Cardiac muscle cell (in vitro differentiated cells and primary cell): ENCODE results near the gene SPATA33. TPM values are rescaled to one million over a fixed set of nuclear protein-coding genes. Genes with fewer than 3 reads are reported as not detected.

Experiments
- DNase-seq, 2 donors: peaks; one replicate each; pipeline versions ENCODE4 v3.0.0 to v3.0.0-alpha.2; 2010 to 2017; ENCODE audit warnings: low read depth in 1 of 2, low spot score in 1 of 2
- H3K27ac ChIP-seq: fragments of 200-600 bp; sonication (generic); 2 replicates; pipeline ENCODE4 v1.5.1; 2016
- H3K27me3 ChIP-seq: fragments of 200-600 bp; sonication (generic); 2 replicates; pipeline ENCODE4 v1.6.0; 2016; ENCODE audit warnings: control low read depth
- H3K36me3 ChIP-seq: fragments of 200-600 bp; sonication (generic); 2 replicates; pipeline ENCODE4 v1.5.1; 2016; ENCODE audit warnings: control low read depth
- H3K4me1 ChIP-seq: fragments of 200-600 bp; sonication (generic); 2 replicates; pipeline ENCODE4 v1.8.1; 2017; ENCODE audit warnings: low read depth, mild to moderate bottlenecking, mixed run types
- H3K4me3 ChIP-seq: fragments of 200-600 bp; sonication (generic); 2 replicates; pipeline ENCODE4 v1.5.1; 2016; ENCODE audit warnings: mild to moderate bottlenecking
- H3K9me3 ChIP-seq: fragments of 200-600 bp; sonication (generic); 2 replicates; pipeline ENCODE4 v1.5.1; 2017; ENCODE audit warnings: low read depth, mild to moderate bottlenecking, control low read depth
- polyA plus RNA-seq: library from polyadenylated mRNA; unstranded; fragments of >200 nt; fragmentation: Nextera tagmentation; extraction: Ambion mirVana; gene quantifications from 2 replicates; pipeline ENCODE4 v1.2.1, GENCODE V29; 2016
- total RNA-seq: library from RNA; depleted of rRNA; stranded (reverse); fragments of >200 nt; gene quantifications from 2 replicates; pipeline ENCODE4 v1.2.3, GENCODE V29; 2016
- TF ChIP-seq, protein P1 (sequence below): IDR thresholded peaks from 2 replicates; pipeline ENCODE4 v1.5.1; 2012; ENCODE audit warnings: low read depth, mild to moderate bottlenecking, low read length

The SPATA33 gene
- total and polyA plus RNA-seq, 2 experiments from 2014 or later = 8.3 to 13.5 TPM

DNA sequence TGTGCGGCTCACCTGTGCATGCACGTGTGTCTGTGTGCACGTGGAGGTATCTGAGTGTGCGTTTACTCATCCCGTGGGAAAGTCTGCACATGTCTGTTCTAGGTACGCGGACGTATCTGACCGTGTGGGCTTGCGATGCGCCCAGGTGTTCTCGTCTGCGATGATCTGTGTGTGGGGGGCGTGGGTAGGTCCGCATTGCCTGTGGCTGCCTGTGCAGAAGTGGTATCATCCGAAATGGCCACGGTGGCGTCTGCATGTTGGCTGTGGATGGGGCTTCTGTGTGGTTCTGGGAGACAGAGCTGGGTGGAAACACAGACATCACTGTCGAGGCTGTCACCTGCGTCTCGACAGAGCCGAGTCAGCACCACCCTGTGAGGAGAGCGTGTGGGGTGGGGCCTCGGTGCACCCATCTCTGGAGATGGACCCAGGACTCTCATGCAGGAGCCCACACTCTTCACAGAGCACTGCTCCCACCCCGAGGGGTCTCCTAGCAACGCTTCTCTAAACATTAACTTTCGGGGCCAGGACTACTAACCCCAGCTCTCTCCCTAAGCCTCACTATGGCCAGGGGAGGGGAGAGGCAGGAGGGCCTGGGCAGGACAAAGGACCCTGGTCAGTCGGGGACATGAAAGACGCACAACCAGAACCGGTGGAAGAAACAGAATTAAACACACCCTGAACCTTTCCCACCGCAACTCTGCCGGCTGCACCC is 35.8 kb upstream of the SPATA33 start:
- Histone ChIP-seq H3K27me3 (peaks cover 3% of the 10 kb centered on the region), H3K4me3 (no peak overlapping the region), H3K9me3 (no peaks in the 10 kb centered on the region), H3K36me3 (no peaks in the 10 kb centered on the region), H3K27ac (no peak overlapping the region), H3K4me1 (no peaks in the 10 kb centered on the region)
- TF ChIP-seq, protein P1, sequence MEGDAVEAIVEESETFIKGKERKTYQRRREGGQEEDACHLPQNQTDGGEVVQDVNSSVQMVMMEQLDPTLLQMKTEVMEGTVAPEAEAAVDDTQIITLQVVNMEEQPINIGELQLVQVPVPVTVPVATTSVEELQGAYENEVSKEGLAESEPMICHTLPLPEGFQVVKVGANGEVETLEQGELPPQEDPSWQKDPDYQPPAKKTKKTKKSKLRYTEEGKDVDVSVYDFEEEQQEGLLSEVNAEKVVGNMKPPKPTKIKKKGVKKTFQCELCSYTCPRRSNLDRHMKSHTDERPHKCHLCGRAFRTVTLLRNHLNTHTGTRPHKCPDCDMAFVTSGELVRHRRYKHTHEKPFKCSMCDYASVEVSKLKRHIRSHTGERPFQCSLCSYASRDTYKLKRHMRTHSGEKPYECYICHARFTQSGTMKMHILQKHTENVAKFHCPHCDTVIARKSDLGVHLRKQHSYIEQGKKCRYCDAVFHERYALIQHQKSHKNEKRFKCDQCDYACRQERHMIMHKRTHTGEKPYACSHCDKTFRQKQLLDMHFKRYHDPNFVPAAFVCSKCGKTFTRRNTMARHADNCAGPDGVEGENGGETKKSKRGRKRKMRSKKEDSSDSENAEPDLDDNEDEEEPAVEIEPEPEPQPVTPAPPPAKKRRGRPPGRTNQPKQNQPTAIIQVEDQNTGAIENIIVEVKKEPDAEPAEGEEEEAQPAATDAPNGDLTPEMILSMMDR = no peak
- no peak for DNase-seq

DNA sequence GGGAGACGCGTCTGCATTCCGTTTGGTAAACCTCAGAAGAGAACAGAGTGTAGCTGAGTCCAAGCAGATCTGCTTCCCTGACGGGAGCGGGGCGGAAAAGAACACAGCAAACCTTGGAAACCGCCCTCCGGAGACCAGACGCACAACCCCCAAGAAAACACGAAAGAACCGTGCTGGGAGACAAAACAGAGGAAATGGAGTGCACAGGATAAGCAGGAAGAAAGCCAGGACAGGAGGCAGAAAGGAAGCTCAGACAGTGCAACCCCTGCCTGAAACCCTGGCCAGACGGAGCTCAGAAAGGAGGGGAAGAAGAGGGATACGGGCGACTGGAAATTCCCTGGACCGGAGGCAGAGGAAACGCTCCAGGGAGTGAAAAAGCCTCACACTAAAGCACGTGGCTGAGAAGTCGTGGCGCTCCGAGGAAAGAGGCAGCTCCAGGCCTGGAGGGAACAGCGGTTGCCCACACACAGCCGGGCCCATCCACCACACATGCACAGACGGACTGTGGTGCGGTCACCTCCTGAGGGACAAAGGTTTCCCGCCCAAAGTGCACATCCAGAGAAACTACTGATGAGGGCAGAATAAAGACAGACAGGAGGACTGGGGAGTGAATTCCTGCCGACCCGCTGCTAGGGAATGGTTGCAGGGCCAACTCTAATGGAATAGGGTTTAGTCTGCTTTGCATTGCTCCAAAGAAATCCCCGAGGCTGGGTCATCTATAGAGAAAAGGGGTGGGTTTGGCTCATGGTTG is 34.0 kb upstream of the SPATA33 start:
- Histone ChIP-seq H3K36me3 (no peaks in the 10 kb centered on the region), H3K27ac (no peak overlapping the region), H3K4me1 (no peaks in the 10 kb centered on the region), H3K9me3 (no peaks in the 10 kb centered on the region), H3K4me3 (no peak overlapping the region), H3K27me3 (peaks cover 3% of the 10 kb centered on the region)
- TF ChIP-seq, protein P1 = no peak
- DNase-seq = peak in 1 of 2 donors; percentile 57

DNA sequence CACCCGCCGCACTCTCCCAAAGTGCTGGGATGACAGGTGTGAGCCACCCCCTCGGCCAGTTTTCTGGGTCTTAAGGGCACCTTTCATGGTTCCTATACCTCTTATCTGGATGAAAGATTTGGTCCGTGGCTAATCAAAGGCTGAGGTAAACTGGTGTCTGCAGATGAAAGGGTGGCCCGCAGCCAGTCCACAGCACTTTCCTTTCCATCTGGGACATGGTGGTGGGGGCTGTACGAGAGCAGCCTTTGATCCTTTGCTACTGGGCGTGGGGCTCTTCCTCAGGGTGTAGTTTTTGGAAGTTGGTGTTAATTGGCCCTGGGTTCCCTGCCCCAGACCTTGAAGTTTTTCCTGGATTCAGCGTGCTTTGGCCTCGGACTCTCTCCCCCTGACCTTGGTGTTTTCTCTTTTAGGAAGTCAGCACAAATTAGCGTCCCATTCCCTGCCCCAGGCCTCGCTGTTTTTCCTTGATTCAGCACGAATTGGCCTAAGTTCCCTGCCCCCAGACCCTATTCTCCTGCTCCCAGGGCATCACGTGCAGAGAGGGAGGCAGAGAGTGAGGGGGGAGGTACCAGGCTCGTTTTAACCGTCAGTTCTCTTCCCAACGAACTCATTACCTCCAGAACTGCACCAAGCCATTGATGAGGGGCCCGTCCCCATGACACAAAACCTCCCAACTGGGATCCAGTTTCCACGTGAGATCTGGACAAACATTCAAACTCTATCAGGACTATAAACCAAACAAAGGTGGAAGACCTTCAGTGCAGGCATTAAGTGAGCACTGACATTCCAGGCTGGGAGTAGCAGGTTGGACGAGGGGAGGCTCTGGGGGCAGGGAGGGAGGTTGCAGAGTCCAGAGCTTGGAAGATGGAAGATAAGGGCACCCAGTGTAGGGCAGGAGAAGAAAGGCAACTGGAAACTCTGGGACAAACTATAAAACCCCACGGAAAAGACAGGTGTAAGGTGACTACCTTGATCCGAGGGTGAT is 32.6 kb upstream of the SPATA33 start:
- no peaks in the 10 kb centered on the region for H3K4me1 ChIP-seq
- no peaks in the 10 kb centered on the region for H3K9me3 ChIP-seq
- DNase-seq = no peak
- no peaks in the 10 kb centered on the region for H3K36me3 ChIP-seq
- H3K4me3 ChIP-seq = no peak overlapping the region
- TF ChIP-seq, protein P1 = no peak
- peaks cover 3% of the 10 kb centered on the region for H3K27me3 ChIP-seq
- H3K27ac ChIP-seq = no peak overlapping the region

DNA sequence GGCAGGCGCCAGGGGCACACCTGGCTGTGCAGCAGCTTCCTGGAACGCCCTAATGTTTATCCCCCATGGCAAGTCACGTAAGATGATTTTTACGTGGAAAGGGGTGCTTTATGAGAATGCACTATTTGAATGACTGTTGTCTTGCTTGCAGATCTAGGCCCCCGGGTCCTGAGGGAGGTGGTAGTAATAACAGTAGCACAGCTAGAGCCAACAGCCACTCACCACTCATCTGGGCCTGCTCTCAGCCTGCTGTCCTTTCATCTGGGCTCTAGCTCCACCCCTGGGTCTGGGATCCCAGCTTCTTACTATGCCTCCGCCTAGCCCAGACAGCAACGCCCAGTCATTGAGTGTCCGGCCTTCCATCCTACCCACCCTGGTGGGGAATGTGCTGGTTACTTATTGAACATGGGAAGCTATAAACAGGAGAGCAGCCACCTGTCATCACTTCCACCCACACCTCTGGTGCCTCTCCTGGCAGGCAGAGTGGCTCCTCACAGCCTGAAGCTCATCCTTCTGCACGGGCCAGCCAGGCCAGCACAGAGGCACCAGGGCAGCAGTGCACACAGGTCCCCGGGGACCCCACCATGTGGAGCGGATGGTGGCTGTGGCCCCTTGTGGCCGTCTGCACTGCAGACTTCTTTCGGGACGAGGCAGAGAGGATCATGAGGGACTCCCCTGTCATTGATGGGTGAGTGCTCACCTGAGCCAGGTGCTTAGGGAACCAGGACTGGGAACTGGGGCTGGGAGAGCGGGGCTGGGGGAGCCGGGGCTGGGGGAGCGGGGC is 27.6 kb upstream of the SPATA33 start:
- Histone ChIP-seq H3K36me3 (no peaks in the 10 kb centered on the region), H3K27me3 (peaks cover 12% of the 10 kb centered on the region), H3K9me3 (no peaks in the 10 kb centered on the region), H3K4me1 (no peaks in the 10 kb centered on the region), H3K27ac (no peak overlapping the region), H3K4me3 (no peak overlapping the region)
- DNase-seq = no peak
- TF ChIP-seq, protein P1 = no peak
